Cardiac muscle cell (in vitro differentiated cells and primary cell): ENCODE results near the gene DACH1. TPM values are rescaled to one million over a fixed set of nuclear protein-coding genes. Genes with fewer than 3 reads are reported as not detected.
"Not testable (repeated sequence)": the region's sequence is repeated elsewhere in the genome, so short reads cannot be mapped to it uniquely, and the experiment has no call there.

Source experiments
- DNase-seq, 2 donors: peaks; one replicate each; pipeline versions ENCODE4 v3.0.0 to v3.0.0-alpha.2; 2010 to 2017; ENCODE audit warnings: low read depth in 1 of 2, low spot score in 1 of 2
- H3K27ac ChIP-seq: fragments of 200-600 bp; sonication (generic); 2 replicates; pipeline ENCODE4 v1.5.1; 2016
- H3K27me3 ChIP-seq: fragments of 200-600 bp; sonication (generic); 2 replicates; pipeline ENCODE4 v1.6.0; 2016; ENCODE audit warnings: control low read depth
- H3K36me3 ChIP-seq: fragments of 200-600 bp; sonication (generic); 2 replicates; pipeline ENCODE4 v1.5.1; 2016; ENCODE audit warnings: control low read depth
- H3K4me1 ChIP-seq: fragments of 200-600 bp; sonication (generic); 2 replicates; pipeline ENCODE4 v1.8.1; 2017; ENCODE audit warnings: low read depth, mild to moderate bottlenecking, mixed run types
- H3K4me3 ChIP-seq: fragments of 200-600 bp; sonication (generic); 2 replicates; pipeline ENCODE4 v1.5.1; 2016; ENCODE audit warnings: mild to moderate bottlenecking
- H3K9me3 ChIP-seq: fragments of 200-600 bp; sonication (generic); 2 replicates; pipeline ENCODE4 v1.5.1; 2017; ENCODE audit warnings: low read depth, mild to moderate bottlenecking, control low read depth
- polyA plus RNA-seq: library from polyadenylated mRNA; unstranded; fragments of >200 nt; fragmentation: Nextera tagmentation; extraction: Ambion mirVana; gene quantifications from 2 replicates; pipeline ENCODE4 v1.2.1, GENCODE V29; 2016
- total RNA-seq: library from RNA; depleted of rRNA; stranded (reverse); fragments of >200 nt; gene quantifications from 2 replicates; pipeline ENCODE4 v1.2.3, GENCODE V29; 2016
- TF ChIP-seq, protein P1 (sequence below): IDR thresholded peaks from 2 replicates; pipeline ENCODE4 v1.5.1; 2012; ENCODE audit warnings: low read depth, mild to moderate bottlenecking, low read length

Gene DACH1
- total and polyA plus RNA-seq, 2 experiments from 2014 or later: 3.5 to 3.7 TPM

DNA sequence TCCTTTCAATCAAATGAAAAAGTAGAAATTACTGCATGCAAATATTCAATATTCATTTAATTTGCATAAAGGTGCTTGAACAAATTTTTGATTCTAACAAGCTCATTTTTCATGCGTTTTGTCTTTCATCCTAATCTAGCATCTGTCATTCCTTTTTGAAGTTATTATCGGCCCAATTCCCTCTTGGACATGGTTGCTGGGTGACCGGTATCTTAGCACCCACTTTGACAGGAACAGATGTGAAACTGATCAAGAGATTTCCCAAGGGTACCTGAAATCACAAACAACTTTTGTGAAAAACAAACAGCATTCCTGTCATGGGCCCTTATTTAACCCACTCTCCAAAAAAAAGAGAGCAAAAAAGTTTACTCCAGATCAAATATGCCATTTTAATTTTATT is 13.3 kb downstream of the DACH1 start:
- DNase-seq: no peak
- no peaks in the 10 kb centered on the region for H3K4me1 ChIP-seq
- no peak overlapping the region for H3K4me3 ChIP-seq
- TF ChIP-seq, protein P1, sequence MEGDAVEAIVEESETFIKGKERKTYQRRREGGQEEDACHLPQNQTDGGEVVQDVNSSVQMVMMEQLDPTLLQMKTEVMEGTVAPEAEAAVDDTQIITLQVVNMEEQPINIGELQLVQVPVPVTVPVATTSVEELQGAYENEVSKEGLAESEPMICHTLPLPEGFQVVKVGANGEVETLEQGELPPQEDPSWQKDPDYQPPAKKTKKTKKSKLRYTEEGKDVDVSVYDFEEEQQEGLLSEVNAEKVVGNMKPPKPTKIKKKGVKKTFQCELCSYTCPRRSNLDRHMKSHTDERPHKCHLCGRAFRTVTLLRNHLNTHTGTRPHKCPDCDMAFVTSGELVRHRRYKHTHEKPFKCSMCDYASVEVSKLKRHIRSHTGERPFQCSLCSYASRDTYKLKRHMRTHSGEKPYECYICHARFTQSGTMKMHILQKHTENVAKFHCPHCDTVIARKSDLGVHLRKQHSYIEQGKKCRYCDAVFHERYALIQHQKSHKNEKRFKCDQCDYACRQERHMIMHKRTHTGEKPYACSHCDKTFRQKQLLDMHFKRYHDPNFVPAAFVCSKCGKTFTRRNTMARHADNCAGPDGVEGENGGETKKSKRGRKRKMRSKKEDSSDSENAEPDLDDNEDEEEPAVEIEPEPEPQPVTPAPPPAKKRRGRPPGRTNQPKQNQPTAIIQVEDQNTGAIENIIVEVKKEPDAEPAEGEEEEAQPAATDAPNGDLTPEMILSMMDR: no peak
- H3K27me3 ChIP-seq: no peaks in the 10 kb centered on the region
- H3K36me3 ChIP-seq: no peaks in the 10 kb centered on the region
- H3K9me3 ChIP-seq: no peaks in the 10 kb centered on the region
- no peak overlapping the region for H3K27ac ChIP-seq

DNA sequence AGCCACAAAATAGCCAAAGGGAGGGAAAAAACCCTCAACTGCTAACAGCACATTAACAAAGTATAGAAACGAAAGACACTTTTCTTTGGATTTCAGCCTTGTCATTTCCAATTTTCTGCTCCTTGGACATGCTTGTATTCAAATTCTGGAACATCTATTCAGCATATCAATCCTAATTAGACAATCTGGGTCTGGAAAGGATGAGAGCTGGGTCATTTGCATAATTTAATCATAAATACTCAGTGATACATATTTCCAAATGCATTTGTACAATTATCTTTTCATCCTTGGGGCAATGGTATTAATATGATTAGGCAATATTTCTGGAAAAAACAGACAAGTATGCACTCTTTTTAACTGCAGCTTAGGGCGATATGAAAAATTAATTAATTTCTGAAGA is 14.3 kb downstream of the DACH1 start:
- H3K9me3 ChIP-seq: no peaks in the 10 kb centered on the region
- H3K4me1 ChIP-seq: no peaks in the 10 kb centered on the region
- H3K4me3 ChIP-seq: no peak overlapping the region
- TF ChIP-seq, protein P1: no peak
- no peak for DNase-seq
- no peaks in the 10 kb centered on the region for H3K27me3 ChIP-seq
- no peaks in the 10 kb centered on the region for H3K36me3 ChIP-seq
- no peak overlapping the region for H3K27ac ChIP-seq

DNA sequence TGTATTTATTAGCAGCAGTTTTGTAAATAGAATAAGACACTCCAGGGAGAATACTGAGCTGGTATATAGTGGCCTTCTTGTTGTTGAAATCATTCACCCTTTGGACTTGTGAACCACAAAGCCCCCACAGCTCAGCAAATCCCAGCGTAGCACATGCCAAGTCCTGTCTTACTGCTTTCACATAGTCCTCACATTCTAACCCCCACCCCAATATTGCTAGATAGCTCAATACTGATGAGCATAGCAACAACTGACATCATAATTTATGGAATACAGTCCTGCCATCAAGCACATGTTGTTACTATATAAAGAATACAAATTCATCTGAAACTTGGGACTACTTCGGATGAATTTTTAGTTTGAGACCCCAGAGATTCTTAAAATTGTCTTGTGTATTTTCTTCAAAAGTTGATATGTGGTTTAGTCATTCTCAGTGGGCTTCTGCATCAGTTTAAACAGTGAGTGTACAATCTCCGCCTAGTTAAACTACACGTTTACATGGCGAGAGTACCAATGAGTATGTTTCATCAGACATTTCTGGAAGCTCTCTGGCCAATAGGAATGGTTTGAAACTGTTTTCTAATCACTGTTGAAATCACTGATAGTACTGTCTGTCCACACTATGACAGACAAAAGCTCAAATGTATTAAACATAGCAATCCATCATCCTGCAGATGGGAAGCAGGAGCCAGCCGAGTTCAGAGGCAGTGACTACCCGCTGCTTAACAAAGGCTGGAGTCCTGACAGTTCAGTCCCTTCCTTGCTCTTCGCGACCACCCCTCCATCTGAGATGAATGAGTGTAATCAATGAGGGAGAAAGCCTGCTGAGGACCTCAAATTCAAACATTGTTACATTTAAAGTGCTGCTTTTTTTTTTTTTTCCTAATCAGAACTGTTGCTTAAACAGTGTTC is 15.2 kb downstream of the DACH1 start:
- Histone ChIP-seq H3K27ac (no peak overlapping the region), H3K4me1 (no peaks in the 10 kb centered on the region), H3K27me3 (no peaks in the 10 kb centered on the region), H3K36me3 (no peaks in the 10 kb centered on the region), H3K4me3 (no peak overlapping the region), H3K9me3 (no peaks in the 10 kb centered on the region)
- DNase-seq: no peak
- TF ChIP-seq, protein P1: no peak

DNA sequence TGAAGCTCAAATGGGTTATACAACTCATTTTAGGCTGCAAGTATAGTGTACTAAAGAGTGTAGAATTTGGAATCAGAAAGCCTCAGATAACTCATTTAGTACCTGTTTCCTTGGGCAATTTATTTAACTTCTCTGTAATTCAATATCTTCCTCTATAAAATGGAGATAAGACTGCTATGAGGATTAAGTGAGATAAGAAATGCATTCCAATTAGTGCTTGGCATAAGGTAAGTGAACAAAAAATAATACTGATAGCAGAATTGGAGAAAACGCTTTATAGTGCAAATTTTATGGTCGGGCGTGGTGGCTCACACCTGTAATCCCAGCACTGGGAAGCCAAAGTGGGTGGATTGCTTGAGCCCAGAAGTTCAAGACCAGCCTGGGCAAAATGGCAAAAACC is 25.0 kb downstream of the DACH1 start:
- no peaks in the 10 kb centered on the region for H3K36me3 ChIP-seq
- H3K27ac ChIP-seq: no peak overlapping the region
- no peak overlapping the region for H3K4me3 ChIP-seq
- no peaks in the 10 kb centered on the region for H3K4me1 ChIP-seq
- H3K27me3 ChIP-seq: no peaks in the 10 kb centered on the region
- TF ChIP-seq, protein P1: no peak
- H3K9me3 ChIP-seq: no peaks in the 10 kb centered on the region
- DNase-seq: no peak

DNA sequence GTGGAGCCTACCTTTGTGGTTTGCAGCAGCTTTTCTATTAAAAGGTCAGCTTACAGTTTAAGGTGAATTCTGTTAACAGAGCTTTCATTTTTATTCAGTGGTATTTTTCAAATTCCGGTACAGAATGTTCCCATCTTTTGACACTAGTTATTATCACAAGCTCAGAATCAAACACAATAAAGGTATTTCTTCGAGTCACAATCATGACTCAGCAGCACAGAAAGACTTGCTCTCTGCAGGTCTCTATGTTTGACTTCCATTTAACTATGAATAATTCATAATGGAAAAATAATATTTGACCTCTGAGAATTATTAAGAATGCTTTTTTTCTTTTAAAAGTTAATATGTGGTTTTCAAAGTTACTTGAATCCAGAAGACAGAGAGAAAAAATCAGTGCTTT is 28.2 kb downstream of the DACH1 start:
- Histone ChIP-seq H3K4me1 (no peaks in the 10 kb centered on the region), H3K9me3 (no peaks in the 10 kb centered on the region), H3K27me3 (no peaks in the 10 kb centered on the region), H3K27ac (no peak overlapping the region), H3K4me3 (no peak overlapping the region), H3K36me3 (no peaks in the 10 kb centered on the region)
- DNase-seq: no peak
- TF ChIP-seq, protein P1: no peak

DNA sequence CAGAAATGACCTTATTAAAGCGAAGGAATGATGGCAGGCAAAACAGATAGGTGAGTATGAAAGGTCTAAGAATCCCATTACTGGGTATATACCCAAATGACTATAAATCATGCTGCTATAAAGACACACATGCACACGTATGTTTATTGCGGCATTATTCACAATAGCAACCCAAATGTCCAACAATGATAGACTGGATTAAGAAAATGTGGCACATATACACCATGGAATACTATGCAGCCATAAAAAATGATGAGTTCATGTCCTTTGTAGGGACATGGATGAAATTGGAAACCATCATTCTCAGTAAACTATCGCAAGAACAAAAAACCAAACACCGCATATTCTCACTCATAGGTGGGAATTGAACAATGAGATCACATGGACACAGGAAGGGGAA is 29.4 kb downstream of the DACH1 start:
- H3K27ac ChIP-seq, H3K4me3 ChIP-seq, DNase-seq, H3K4me1 ChIP-seq, H3K9me3 ChIP-seq, H3K36me3 ChIP-seq, H3K27me3 ChIP-seq: not testable (repeated sequence)
